Measurements from ENCODE around the gene GPLD1. TPM values are rescaled to one million over a fixed set of nuclear protein-coding genes. Genes with fewer than 3 reads are reported as not detected.
"Not testable (repeated sequence)": the region's sequence is repeated elsewhere in the genome, so short reads cannot be mapped to it uniquely, and the experiment has no call there.

Gene GPLD1
- total RNA-seq, 1 donor from 2014 or later: 8.4 TPM

- Mint-ChIP-seq H3K27me3 (peaks cover 12% of the 10 kb centered on the region), H3K36me3 (ENCODE audit: low read depth) (no peaks in the 10 kb centered on the region), H3K4me1 (no peaks in the 10 kb centered on the region), H3K27ac (no peak overlapping the region), H3K4me3 (no peak overlapping the region), H3K9me3 (no peaks in the 10 kb centered on the region)
- ChIA-PET CTCF (no interaction called here), POLR2A (no interaction called here)
- DNase-seq (no peak), ATAC-seq (ENCODE audit: low read depth) (no peak)
- intact Hi-C loops (cut with micrococcal nuclease): no loop called here
- no peak for TF ChIP-seq CTCF (IDR thresholded peaks at IDR 0.05)
Observed at GRCh38 chr6:24385536-24386269, 103.7 kb downstream of the GPLD1 start.

GRCh38 chr6:24384369-24385130 is 104.8 kb downstream of the GPLD1 start:
- H3K4me1 Mint-ChIP-seq; H3K4me3 Mint-ChIP-seq; H3K36me3 Mint-ChIP-seq (ENCODE audit: low read depth); H3K27ac Mint-ChIP-seq; ATAC-seq (ENCODE audit: low read depth); intact Hi-C loops (cut with micrococcal nuclease); CTCF ChIA-PET; POLR2A ChIA-PET; DNase-seq; H3K9me3 Mint-ChIP-seq: not testable (repeated sequence)
- peaks cover 12% of the 10 kb centered on the region for H3K27me3 Mint-ChIP-seq

GRCh38 chr6:24382891-24383494 is 106.4 kb downstream of the GPLD1 start:
- DNase-seq; H3K9me3 Mint-ChIP-seq; ATAC-seq (ENCODE audit: low read depth); POLR2A ChIA-PET; intact Hi-C loops (cut with micrococcal nuclease); H3K36me3 Mint-ChIP-seq (ENCODE audit: low read depth); H3K4me1 Mint-ChIP-seq; H3K27ac Mint-ChIP-seq; H3K4me3 Mint-ChIP-seq; CTCF ChIA-PET: not testable (repeated sequence)
- peaks cover 17% of the 10 kb centered on the region for H3K27me3 Mint-ChIP-seq

GRCh38 chr6:24382220-24382540 is 107.2 kb downstream of the GPLD1 start:
- Mint-ChIP-seq H3K9me3 (no peaks in the 10 kb centered on the region), H3K36me3 (ENCODE audit: low read depth) (no peaks in the 10 kb centered on the region), H3K4me1 (no peaks in the 10 kb centered on the region), H3K27ac (no peak overlapping the region), H3K27me3 (peaks cover 16% of the 10 kb centered on the region), H3K4me3 (no peak overlapping the region)
- CTCF ChIA-PET: no interaction called here
- POLR2A ChIA-PET: interaction anchor here (0.7 kb wide), 1 partner anchor 370 kb away, joined by 3 read pairs; no protein-coding TSS in a partner anchor
- no peak for ATAC-seq (ENCODE audit: low read depth)
- no peak for DNase-seq
- intact Hi-C loops (cut with micrococcal nuclease): no loop called here
- TF ChIP-seq CTCF (IDR thresholded peaks at IDR 0.05): no peak

GRCh38 chr6:24381476-24382219 is 107.7 kb downstream of the GPLD1 start:
- no peak overlapping the region for H3K27ac Mint-ChIP-seq
- no peak for TF ChIP-seq CTCF (IDR thresholded peaks at IDR 0.05)
- no peak overlapping the region for H3K4me3 Mint-ChIP-seq
- no peak for ATAC-seq (ENCODE audit: low read depth)
- no peaks in the 10 kb centered on the region for H3K4me1 Mint-ChIP-seq
- no peaks in the 10 kb centered on the region for H3K36me3 Mint-ChIP-seq (ENCODE audit: low read depth)
- ChIA-PET POLR2A (interaction anchor here (0.7 kb wide), 1 partner anchor 369 kb away, joined by 3 read pairs; no protein-coding TSS in a partner anchor), CTCF (no interaction called here)
- H3K27me3 Mint-ChIP-seq: peaks cover 19% of the 10 kb centered on the region
- no peak for DNase-seq
- intact Hi-C loops (cut with micrococcal nuclease): no loop called here
- no peaks in the 10 kb centered on the region for H3K9me3 Mint-ChIP-seq
